ENCODE measurements around the gene FAM237B.

GRCh38 chr7:90288154-90288553 is 33.0 kb downstream of the FAM237B start:
- TF ChIP-seq CTCF (IDR thresholded peaks at IDR 0.05) = no peak
- no peak for TF ChIP-seq EZH2 (IDR thresholded peaks at IDR 0.05)

Measured in neural progenitor cell (in vitro differentiated cells).